DOHH2 (cell line): ENCODE results near the gene ATG9B.

Experiments used
- CTCF ChIP-seq: fragments of 200-600 bp; sonication (generic); IDR thresholded peaks from one replicate; pipeline ENCODE4 v1.5.1; 2014; ENCODE audit warnings: antibody characterized with exemption, mild to moderate bottlenecking, low read depth, low read length; ENCODE audit not compliant: poor library complexity, severe bottlenecking
- EZH2phosphoT487 ChIP-seq: fragments of 200-600 bp; sonication (generic); IDR thresholded peaks from 2 replicates; pipeline ENCODE4 v1.6.1; 2017; ENCODE audit warnings: borderline replicate concordance, mild to moderate bottlenecking, antibody characterized with exemption, low read length, moderate library complexity, mixed read lengths

- no peak for TF ChIP-seq CTCF
- TF ChIP-seq EZH2phosphoT487: no peak
Measured at GRCh38 chr7:151063212-151063561, 38.9 kb upstream of the ATG9B start.
